SK-N-MC (cell line): ENCODE measurements around the gene CLEC1A.

Source experiments
- EZH2 ChIP-seq: fragments of 200-600 bp; sonication (generic); IDR thresholded peaks from one replicate; pipeline ENCODE4 v1.6.1; 2017; ENCODE audit warnings: antibody characterized with exemption
- POLR2AphosphoS5 ChIP-seq: IDR thresholded peaks from 2 replicates; pipeline ENCODE4 v1.6.1; 2012; ENCODE audit warnings: mild to moderate bottlenecking, low read depth, low read length, borderline replicate concordance

DNA sequence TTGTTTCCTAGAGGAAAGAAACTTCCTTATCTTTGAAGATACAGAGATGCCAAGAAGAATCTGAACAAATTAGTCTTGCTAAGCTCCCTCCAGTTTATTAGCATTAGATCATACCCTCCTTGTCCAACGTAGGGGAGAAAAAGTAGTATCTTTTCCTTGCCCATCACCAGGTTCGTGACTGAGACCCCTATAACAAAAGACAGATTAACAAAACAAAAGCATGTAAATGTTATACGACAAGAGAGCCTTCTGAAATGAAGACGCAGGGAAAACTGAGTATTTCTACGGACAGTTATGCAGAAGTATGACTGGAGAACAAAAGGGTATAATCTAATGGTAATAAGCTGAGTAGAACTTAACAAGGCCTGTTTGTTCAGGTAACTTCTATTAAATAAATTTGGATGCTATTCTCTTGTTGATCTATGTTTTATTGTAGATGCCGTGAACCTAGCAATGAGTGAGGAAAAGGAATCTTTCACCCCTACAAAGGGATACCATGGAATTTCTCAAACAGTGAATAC is 34.1 kb upstream of the CLEC1A start:
- TF ChIP-seq POLR2AphosphoS5 = no peak
- TF ChIP-seq EZH2 = no peak
